ENCODE measurements around the gene CC2D2B.

DNA sequence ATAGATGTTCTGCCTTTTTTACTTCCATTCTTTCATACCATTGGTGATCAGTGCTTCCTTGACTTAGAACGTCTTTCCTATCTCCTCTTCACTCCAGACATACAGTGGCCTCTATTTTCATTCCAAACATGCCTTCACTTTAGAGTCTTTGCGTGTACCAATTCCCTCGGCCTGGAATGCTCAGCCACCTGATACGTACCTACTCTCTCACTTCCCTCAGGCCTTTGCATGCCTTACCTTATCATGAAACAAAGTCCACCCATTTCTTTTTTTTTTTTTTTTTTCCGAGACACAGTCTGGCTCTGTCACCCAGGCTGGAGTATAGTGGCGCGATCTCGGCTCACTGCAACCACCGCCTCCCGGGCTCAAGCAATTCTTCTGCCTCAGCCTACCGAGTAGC is 133.4 kb downstream of the CC2D2B start:
- TF ChIP-seq, protein P1, sequence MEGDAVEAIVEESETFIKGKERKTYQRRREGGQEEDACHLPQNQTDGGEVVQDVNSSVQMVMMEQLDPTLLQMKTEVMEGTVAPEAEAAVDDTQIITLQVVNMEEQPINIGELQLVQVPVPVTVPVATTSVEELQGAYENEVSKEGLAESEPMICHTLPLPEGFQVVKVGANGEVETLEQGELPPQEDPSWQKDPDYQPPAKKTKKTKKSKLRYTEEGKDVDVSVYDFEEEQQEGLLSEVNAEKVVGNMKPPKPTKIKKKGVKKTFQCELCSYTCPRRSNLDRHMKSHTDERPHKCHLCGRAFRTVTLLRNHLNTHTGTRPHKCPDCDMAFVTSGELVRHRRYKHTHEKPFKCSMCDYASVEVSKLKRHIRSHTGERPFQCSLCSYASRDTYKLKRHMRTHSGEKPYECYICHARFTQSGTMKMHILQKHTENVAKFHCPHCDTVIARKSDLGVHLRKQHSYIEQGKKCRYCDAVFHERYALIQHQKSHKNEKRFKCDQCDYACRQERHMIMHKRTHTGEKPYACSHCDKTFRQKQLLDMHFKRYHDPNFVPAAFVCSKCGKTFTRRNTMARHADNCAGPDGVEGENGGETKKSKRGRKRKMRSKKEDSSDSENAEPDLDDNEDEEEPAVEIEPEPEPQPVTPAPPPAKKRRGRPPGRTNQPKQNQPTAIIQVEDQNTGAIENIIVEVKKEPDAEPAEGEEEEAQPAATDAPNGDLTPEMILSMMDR (IDR thresholded peaks at IDR 0.05) = no peak
- TF ChIP-seq POLR2A (IDR thresholded peaks at IDR 0.05) = no peak
